SH-SY5Y (cell line): ENCODE measurements around the gene PRC1.

ENCODE experiments used
- GATA2 ChIP-seq: IDR thresholded peaks from 2 replicates; pipeline ENCODE4 v1.6.1; 2011; ENCODE audit warnings: mild to moderate bottlenecking, low read depth, low read length
- GATA3 ChIP-seq: IDR thresholded peaks from 2 replicates; pipeline ENCODE4 v1.6.1; 2011; ENCODE audit warnings: low read depth, mild to moderate bottlenecking, low read length, moderate library complexity

DNA sequence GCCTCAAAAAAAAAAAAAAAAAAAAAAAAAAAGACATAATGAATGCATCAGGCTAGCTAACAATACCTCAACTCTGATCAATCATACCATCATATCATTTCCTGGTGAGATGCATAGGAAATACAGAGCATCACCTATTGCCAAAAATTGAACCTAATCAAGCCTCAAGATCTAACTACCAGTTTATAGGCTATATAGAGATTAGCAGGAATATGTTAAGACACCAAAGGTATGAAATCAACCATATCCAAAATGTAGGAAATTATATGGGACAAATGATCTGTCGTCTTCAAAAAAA, 28.4 kb upstream of the PRC1 start:
- TF ChIP-seq GATA2: no peak
- TF ChIP-seq GATA3: no peak
